Measurements from ENCODE around the gene PPIG.
A peak's percentile ranks its signal among the peaks of the same experiment; 100 is the strongest.

The PPIG gene

DNA sequence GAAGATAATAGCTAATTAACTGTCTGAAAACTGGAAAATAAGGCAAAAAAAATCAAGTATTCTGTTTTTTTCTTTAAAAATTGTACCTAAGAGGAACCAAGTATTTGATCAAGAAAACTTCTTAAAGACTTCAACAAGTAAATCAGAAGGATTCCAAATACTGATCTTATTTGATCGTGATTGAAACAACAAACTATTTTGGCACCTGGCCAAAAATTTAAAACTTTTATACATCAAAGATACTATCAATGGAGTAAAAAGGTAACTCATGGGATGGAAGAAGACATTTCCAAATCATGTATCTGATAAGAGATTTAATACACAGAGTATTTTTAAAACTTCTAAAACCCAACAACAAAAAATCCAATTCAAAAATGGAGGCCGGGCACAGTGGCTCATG, 63.3 kb downstream of the PPIG start:
- no peaks in the 10 kb centered on the region for H3K4me1 ChIP-seq (ENCODE audit: control insufficient read depth, insufficient read depth, low read length)
- peak; percentile 29; the same call in 1 of the 2 replicates for TF ChIP-seq ZNF350 (tag by site-specific recombination; IDR thresholded peaks at IDR 0.05)
- TF ChIP-seq EGR2 (tag by site-specific recombination; IDR thresholded peaks at IDR 0.05; ENCODE audit: low read depth), result no peak
- no peaks in the 10 kb centered on the region for H3K9me3 ChIP-seq (ENCODE audit: control insufficient read depth, insufficient read depth, low read depth, low read length)
- H3K4me3 ChIP-seq (ENCODE audit: low read depth, low read length), result no peak overlapping the region
- no peak overlapping the region for H3K27ac ChIP-seq (ENCODE audit: extremely low read depth, low read depth, low read length)
- ChIA-PET CTCF (interaction anchor here (1.2 kb wide), 1 partner anchor 17 kb away, joined by 3 read pairs; no protein-coding TSS in a partner anchor), POLR2A (no interaction called here)
- no peaks in the 10 kb centered on the region for H3K36me3 ChIP-seq (ENCODE audit: control insufficient read depth in 2 of 2, insufficient read depth in 1 of 2, low read length in 2 of 2)

DNA sequence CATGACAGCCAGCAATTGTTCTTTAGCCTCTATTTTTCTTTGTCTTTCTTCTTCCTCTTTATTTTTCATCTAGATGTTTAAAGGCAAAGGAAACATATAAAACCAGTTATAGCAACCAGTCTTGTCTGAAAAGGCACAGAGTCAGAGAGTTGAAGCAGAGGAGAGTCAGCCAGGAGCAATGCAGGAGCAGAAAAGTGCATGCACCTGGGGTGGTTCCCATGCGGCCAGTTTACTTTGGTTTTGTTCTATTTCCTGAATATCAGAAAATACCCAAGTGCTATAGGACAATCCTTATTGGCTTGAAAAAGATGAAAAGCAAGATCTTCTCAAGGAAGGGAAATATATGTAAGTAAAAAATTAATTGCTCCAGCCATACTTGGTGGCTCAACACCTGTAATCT, 65.1 kb downstream of the PPIG start:
- TF ChIP-seq, protein P1, sequence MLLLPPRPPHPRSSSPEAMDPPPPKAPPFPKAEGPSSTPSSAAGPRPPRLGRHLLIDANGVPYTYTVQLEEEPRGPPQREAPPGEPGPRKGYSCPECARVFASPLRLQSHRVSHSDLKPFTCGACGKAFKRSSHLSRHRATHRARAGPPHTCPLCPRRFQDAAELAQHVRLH (tag by site-specific recombination; IDR thresholded peaks at IDR 0.05), result no peak
- TF ChIP-seq ZNF214 (tag by site-specific recombination; IDR thresholded peaks at IDR 0.05; ENCODE audit: borderline replicate concordance) (no peak), HOXC10 (CRISPR knock-in tag; IDR thresholded peaks at IDR 0.05) (no peak), BCL11A (tag by site-specific recombination; IDR thresholded peaks at IDR 0.05; ENCODE audit: low read depth) (no peak)
- TF ChIP-seq, protein P2, sequence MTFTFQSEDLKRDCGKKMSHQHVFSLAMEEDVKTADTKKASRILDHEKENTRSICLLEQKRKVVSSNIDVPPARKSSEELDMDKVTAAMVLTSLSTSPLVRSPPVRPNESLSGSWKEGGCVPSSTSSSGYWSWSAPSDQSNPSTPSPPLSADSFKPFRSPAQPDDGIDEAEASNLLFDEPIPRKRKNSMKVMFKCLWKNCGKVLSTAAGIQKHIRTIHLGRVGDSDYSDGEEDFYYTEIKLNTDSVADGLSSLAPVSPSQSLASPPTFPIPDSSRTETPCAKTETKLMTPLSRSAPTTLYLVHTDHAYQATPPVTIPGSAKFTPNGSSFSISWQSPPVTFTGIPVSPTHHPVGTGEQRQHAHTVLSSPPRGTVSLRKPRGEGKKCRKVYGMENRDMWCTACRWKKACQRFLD (tag by site-specific recombination; IDR thresholded peaks at IDR 0.05), result no peak
- TF ChIP-seq, protein P3, sequence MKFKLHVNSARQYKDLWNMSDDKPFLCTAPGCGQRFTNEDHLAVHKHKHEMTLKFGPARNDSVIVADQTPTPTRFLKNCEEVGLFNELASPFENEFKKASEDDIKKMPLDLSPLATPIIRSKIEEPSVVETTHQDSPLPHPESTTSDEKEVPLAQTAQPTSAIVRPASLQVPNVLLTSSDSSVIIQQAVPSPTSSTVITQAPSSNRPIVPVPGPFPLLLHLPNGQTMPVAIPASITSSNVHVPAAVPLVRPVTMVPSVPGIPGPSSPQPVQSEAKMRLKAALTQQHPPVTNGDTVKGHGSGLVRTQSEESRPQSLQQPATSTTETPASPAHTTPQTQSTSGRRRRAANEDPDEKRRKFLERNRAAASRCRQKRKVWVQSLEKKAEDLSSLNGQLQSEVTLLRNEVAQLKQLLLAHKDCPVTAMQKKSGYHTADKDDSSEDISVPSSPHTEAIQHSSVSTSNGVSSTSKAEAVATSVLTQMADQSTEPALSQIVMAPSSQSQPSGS (tag by site-specific recombination; IDR thresholded peaks at IDR 0.05; ENCODE audit: low read depth), result no peak
- Histone ChIP-seq H3K4me1 (ENCODE audit: control insufficient read depth, insufficient read depth, low read length) (no peaks in the 10 kb centered on the region), H3K4me3 (ENCODE audit: low read depth, low read length) (no peak overlapping the region), H3K36me3 (ENCODE audit: control insufficient read depth in 2 of 2, insufficient read depth in 1 of 2, low read length in 2 of 2) (no peaks in the 10 kb centered on the region), H3K9me3 (ENCODE audit: control insufficient read depth, insufficient read depth, low read depth, low read length) (no peaks in the 10 kb centered on the region), H3K27ac (ENCODE audit: extremely low read depth, low read depth, low read length) (no peak overlapping the region)
- CTCF ChIA-PET, result no interaction called here
- POLR2A ChIA-PET, result no interaction called here

DNA sequence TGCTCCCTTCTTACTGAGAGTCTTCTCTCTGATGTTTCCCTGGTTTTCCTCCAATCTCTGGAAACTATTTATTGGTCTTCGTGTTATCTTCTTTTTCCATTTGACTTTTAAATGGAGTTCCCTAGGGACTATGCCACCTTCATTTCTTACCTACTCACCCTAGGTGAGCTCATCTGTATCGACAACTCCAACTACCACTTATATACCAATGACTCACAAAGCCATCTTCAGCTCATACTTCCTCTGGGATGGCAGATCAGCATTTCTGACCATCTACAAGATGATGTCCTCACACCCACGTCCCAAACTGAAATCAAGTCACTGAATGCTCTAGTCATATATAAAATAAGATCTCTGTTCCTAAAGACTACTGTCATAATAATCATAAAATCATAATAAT, 69.5 kb downstream of the PPIG start:
- TF ChIP-seq ZNF610 (tag by site-specific recombination; IDR thresholded peaks at IDR 0.05; ENCODE audit: borderline replicate concordance), result no peak
- 0 out of 2 replicates have a peak, but pooled peaks have one; percentile 23 for TF ChIP-seq ZBTB17 (tag by site-specific recombination; IDR thresholded peaks at IDR 0.05)
- Histone ChIP-seq H3K36me3 (ENCODE audit: control insufficient read depth in 2 of 2, insufficient read depth in 1 of 2, low read length in 2 of 2) (no peaks in the 10 kb centered on the region), H3K4me1 (ENCODE audit: control insufficient read depth, insufficient read depth, low read length) (no peaks in the 10 kb centered on the region), H3K4me3 (ENCODE audit: low read depth, low read length) (no peak overlapping the region), H3K27ac (ENCODE audit: extremely low read depth, low read depth, low read length) (no peak overlapping the region), H3K9me3 (ENCODE audit: control insufficient read depth, insufficient read depth, low read depth, low read length) (no peaks in the 10 kb centered on the region)
- ChIA-PET CTCF (no interaction called here), POLR2A (no interaction called here)

DNA sequence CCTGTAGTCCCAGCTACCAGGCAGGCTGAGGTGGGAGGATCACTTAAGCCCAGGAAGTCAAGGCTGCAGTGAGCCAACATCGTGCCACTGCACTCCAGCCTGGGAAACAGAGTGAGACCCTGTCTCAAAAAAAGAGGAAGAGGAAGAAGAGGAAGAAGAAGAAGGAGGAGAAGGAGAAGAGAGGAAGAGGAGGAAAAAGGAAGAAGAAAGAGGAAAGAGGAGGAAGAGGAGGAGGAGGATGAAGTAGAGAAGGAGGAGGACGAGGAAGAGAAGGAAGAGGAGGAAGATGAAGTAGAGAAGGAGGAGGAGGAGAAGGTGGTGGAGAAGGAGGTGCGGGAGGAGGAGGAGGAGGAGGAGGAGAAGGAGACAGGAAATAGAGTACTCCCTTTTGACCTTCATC, 72.0 kb downstream of the PPIG start:
- H3K27ac ChIP-seq (ENCODE audit: extremely low read depth, low read depth, low read length), result no peak overlapping the region
- ChIA-PET CTCF (interaction anchor here (0.6 kb wide), 1 partner anchor 33 kb away, joined by 3 read pairs; no protein-coding TSS in a partner anchor), POLR2A (interaction anchor here (1.0 kb wide), 1 partner anchor 38 kb away, joined by 3 read pairs; the partner anchor contains the start of genes CFAP210 and PHOSPHO2)
- no peak overlapping the region for H3K4me3 ChIP-seq (ENCODE audit: low read depth, low read length)
- H3K36me3 ChIP-seq (ENCODE audit: control insufficient read depth in 2 of 2, insufficient read depth in 1 of 2, low read length in 2 of 2), result no peaks in the 10 kb centered on the region
- H3K4me1 ChIP-seq (ENCODE audit: control insufficient read depth, insufficient read depth, low read length), result no peaks in the 10 kb centered on the region
- H3K9me3 ChIP-seq (ENCODE audit: control insufficient read depth, insufficient read depth, low read depth, low read length), result no peaks in the 10 kb centered on the region
- TF ChIP-seq HOXA7 (CRISPR knock-in tag; IDR thresholded peaks at IDR 0.05; ENCODE audit: borderline replicate concordance), result no peak
- TF ChIP-seq, protein P4, sequence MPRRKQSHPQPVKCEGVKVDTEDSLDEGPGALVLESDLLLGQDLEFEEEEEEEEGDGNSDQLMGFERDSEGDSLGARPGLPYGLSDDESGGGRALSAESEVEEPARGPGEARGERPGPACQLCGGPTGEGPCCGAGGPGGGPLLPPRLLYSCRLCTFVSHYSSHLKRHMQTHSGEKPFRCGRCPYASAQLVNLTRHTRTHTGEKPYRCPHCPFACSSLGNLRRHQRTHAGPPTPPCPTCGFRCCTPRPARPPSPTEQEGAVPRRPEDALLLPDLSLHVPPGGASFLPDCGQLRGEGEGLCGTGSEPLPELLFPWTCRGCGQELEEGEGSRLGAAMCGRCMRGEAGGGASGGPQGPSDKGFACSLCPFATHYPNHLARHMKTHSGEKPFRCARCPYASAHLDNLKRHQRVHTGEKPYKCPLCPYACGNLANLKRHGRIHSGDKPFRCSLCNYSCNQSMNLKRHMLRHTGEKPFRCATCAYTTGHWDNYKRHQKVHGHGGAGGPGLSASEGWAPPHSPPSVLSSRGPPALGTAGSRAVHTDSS (tag by site-specific recombination; IDR thresholded peaks at IDR 0.05), result peak; percentile 90
- no peak for TF ChIP-seq KLF10 (tag by site-specific recombination; IDR thresholded peaks at IDR 0.05)
- no peak for TF ChIP-seq ZNF146 (tag by site-specific recombination; IDR thresholded peaks at IDR 0.05)
- no peak for TF ChIP-seq WT1 (tag by site-specific recombination; IDR thresholded peaks at IDR 0.05)
- TF ChIP-seq ZNF366 (tag by site-specific recombination; conservative IDR thresholded peaks at IDR 0.05), result peak; percentile 67
- no peak for TF ChIP-seq ZNF341 (tag by site-specific recombination; IDR thresholded peaks at IDR 0.05; ENCODE audit: low read depth)
- TF ChIP-seq, protein P5, sequence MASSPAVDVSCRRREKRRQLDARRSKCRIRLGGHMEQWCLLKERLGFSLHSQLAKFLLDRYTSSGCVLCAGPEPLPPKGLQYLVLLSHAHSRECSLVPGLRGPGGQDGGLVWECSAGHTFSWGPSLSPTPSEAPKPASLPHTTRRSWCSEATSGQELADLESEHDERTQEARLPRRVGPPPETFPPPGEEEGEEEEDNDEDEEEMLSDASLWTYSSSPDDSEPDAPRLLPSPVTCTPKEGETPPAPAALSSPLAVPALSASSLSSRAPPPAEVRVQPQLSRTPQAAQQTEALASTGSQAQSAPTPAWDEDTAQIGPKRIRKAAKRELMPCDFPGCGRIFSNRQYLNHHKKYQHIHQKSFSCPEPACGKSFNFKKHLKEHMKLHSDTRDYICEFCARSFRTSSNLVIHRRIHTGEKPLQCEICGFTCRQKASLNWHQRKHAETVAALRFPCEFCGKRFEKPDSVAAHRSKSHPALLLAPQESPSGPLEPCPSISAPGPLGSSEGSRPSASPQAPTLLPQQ (tag by site-specific recombination; IDR thresholded peaks at IDR 0.05), result no peak
- no peak for TF ChIP-seq ZNF214 (tag by site-specific recombination; IDR thresholded peaks at IDR 0.05; ENCODE audit: borderline replicate concordance)
- TF ChIP-seq ZNF155 (tag by site-specific recombination; IDR thresholded peaks at IDR 0.05), result no peak
- no peak for TF ChIP-seq ZNF350 (tag by site-specific recombination; IDR thresholded peaks at IDR 0.05)
- no peak for TF ChIP-seq ZNF843 (tag by site-specific recombination; IDR thresholded peaks at IDR 0.05)
- no peak for TF ChIP-seq KLF8 (tag by site-specific recombination; IDR thresholded peaks at IDR 0.05)
- no peak for TF ChIP-seq ZNF707 (tag by site-specific recombination; IDR thresholded peaks at IDR 0.05)
- no peak for TF ChIP-seq ZBTB48 (tag by site-specific recombination; IDR thresholded peaks at IDR 0.05)
- TF ChIP-seq ZFHX2 (tag by site-specific recombination; conservative IDR thresholded peaks at IDR 0.05), result 0 out of 2 replicates have a peak, but pooled peaks have one; percentile 25

Data from HEK293 (cell line).